SK-N-SH treated with all-trans-retinoic acid at 6 μM for 48 hours (cell line): Measurements from ENCODE around the gene CCL16.

Source experiments
- ATAC-seq: fragments of 200-7000 bp; cut with Tn5 transposase; 3 replicates; pipeline ENCODE4 v1.9.1; 2020; ENCODE audit warnings: mild to moderate bottlenecking, moderate library complexity
- ARNTL ChIP-seq: fragments of 450-650 bp; formaldehyde crosslinking; IDR thresholded peaks from 2 replicates; pipeline ENCODE4 v1.5.0; 2020; ENCODE audit warnings: low read depth, mild to moderate bottlenecking, moderate library complexity, borderline replicate concordance
- BACH2 ChIP-seq: fragments of 250-450 bp; sonication (Bioruptor Pico); IDR thresholded peaks from 2 replicates; pipeline ENCODE4 v1.9.0; 2021; ENCODE audit warnings: mild to moderate bottlenecking, borderline replicate concordance
- CSDC2 ChIP-seq: fragments of 250-450 bp; sonication (Bioruptor Pico); IDR thresholded peaks from 2 replicates; pipeline ENCODE4 v1.5.0; 2020; ENCODE audit warnings: mild to moderate bottlenecking, moderate library complexity
- ESRRG ChIP-seq: fragments of 250-450 bp; sonication (Bioruptor Pico); IDR thresholded peaks from 2 replicates; pipeline ENCODE4 v1.6.1; 2021; ENCODE audit warnings: mild to moderate bottlenecking
- GLIS3 ChIP-seq: fragments of 250-450 bp; sonication (Bioruptor Pico); IDR thresholded peaks from 2 replicates; pipeline ENCODE4 v1.5.0; 2020; ENCODE audit warnings: mild to moderate bottlenecking, moderate library complexity
- ISL1 ChIP-seq: fragments of 250-450 bp; sonication (Bioruptor Pico); IDR thresholded peaks from 2 replicates; pipeline ENCODE4 v2.1.2; 2022; ENCODE audit warnings: mild to moderate bottlenecking, moderate library complexity
- OSR1 ChIP-seq: fragments of 250-450 bp; sonication (Bioruptor Pico); IDR thresholded peaks from 2 replicates; pipeline ENCODE4 v1.8.0; 2022; ENCODE audit warnings: moderate library complexity, mild to moderate bottlenecking, inconsistent platforms
- PPARA ChIP-seq: fragments of 250-450 bp; sonication (Bioruptor Pico); IDR thresholded peaks from 2 replicates; pipeline ENCODE4 v1.5.0; 2020; ENCODE audit warnings: mild to moderate bottlenecking, borderline replicate concordance
- RARB ChIP-seq: fragments of 250-450 bp; sonication (Bioruptor Pico); IDR thresholded peaks from 2 replicates; pipeline ENCODE4 v1.8.0; 2021; ENCODE audit warnings: mild to moderate bottlenecking, moderate library complexity
- SNAI2 ChIP-seq: fragments of 250-450 bp; sonication (Bioruptor Pico); IDR thresholded peaks from 2 replicates; pipeline ENCODE4 v1.5.0; 2020; ENCODE audit warnings: mild to moderate bottlenecking, moderate library complexity
- TCF4 ChIP-seq: fragments of 250-450 bp; sonication (Bioruptor Pico); IDR thresholded peaks from 2 replicates; pipeline ENCODE4 v1.8.0; 2021; ENCODE audit warnings: mild to moderate bottlenecking, moderate library complexity, borderline replicate concordance
- TOX ChIP-seq: fragments of 250-450 bp; sonication (Bioruptor Pico); IDR thresholded peaks from 2 replicates; pipeline ENCODE4 v1.8.0; 2021; ENCODE audit warnings: mild to moderate bottlenecking, moderate library complexity, borderline replicate concordance
- ZC3H10 ChIP-seq: fragments of 250-450 bp; sonication (Bioruptor Pico); IDR thresholded peaks from 2 replicates; pipeline ENCODE4 v1.5.1; 2021; ENCODE audit warnings: mild to moderate bottlenecking, moderate library complexity
- ZFP3 ChIP-seq: fragments of 250-450 bp; sonication (Bioruptor Pico); IDR thresholded peaks from 2 replicates; pipeline ENCODE4 v1.5.0; 2020; ENCODE audit warnings: mild to moderate bottlenecking, moderate library complexity
- ZFP30 ChIP-seq: fragments of 450-650 bp; formaldehyde crosslinking; IDR thresholded peaks from 2 replicates; pipeline ENCODE4 v1.5.0; 2022; ENCODE audit warnings: mild to moderate bottlenecking, moderate library complexity
- ZNF565 ChIP-seq: fragments of 450-650 bp; formaldehyde crosslinking; conservative IDR thresholded peaks from 2 replicates; pipeline ENCODE4 v1.5.0; 2020; ENCODE audit warnings: low read depth, mild to moderate bottlenecking, moderate library complexity
- ZNF8 ChIP-seq: fragments of 450-650 bp; formaldehyde crosslinking; IDR thresholded peaks from 2 replicates; pipeline ENCODE4 v1.5.0; 2020; ENCODE audit warnings: mild to moderate bottlenecking, moderate library complexity
- TF ChIP-seq, protein P1 (sequence below): fragments of 250-450 bp; sonication (Bioruptor Pico); IDR thresholded peaks from 2 replicates; pipeline ENCODE4 v1.8.0; 2020; ENCODE audit warnings: mild to moderate bottlenecking, moderate library complexity, borderline replicate concordance
- TF ChIP-seq, protein P2 (sequence below): fragments of 250-450 bp; sonication (Bioruptor Pico); IDR thresholded peaks from 2 replicates; pipeline ENCODE4 v1.5.1; 2020; ENCODE audit warnings: low read depth, mild to moderate bottlenecking, moderate library complexity
- TF ChIP-seq, protein P3 (sequence below): fragments of 250-450 bp; sonication (Bioruptor Pico); IDR thresholded peaks from 2 replicates; pipeline ENCODE4 v1.5.0; 2020; ENCODE audit warnings: mild to moderate bottlenecking, moderate library complexity
- TF ChIP-seq, protein P4 (sequence below): fragments of 250-450 bp; sonication (Bioruptor Pico); IDR thresholded peaks from 2 replicates; pipeline ENCODE4 v1.5.1; 2021; ENCODE audit warnings: mild to moderate bottlenecking, moderate library complexity

Gene CCL16, protein sequence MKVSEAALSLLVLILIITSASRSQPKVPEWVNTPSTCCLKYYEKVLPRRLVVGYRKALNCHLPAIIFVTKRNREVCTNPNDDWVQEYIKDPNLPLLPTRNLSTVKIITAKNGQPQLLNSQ

DNA sequence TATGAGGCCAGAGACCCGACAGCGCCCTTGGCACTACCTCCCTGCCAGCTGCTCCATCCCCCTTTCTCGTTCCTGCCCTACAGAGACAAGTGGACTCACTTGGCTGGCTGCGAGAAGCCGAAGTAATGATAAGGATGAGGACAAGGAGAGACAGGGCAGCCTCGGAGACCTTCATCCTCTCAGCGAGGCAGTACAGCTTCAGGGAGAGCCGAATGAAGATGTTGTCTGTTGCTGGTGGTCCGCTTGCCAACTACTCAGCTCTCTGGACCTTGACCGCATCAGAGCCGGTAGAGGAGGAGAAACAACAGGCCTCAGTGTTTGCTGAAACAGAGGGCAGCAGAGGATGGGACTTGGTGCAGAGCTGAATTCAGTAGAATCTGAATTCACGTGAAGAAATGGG, at the start of gene CCL16:
TSS of gene CCL16 (minus strand) at position 252 of the 400 bp plus-strand sequence. CDS start at position 175, 77 bp downstream.
- no peak for ATAC-seq
- TF ChIP-seq, protein P1, sequence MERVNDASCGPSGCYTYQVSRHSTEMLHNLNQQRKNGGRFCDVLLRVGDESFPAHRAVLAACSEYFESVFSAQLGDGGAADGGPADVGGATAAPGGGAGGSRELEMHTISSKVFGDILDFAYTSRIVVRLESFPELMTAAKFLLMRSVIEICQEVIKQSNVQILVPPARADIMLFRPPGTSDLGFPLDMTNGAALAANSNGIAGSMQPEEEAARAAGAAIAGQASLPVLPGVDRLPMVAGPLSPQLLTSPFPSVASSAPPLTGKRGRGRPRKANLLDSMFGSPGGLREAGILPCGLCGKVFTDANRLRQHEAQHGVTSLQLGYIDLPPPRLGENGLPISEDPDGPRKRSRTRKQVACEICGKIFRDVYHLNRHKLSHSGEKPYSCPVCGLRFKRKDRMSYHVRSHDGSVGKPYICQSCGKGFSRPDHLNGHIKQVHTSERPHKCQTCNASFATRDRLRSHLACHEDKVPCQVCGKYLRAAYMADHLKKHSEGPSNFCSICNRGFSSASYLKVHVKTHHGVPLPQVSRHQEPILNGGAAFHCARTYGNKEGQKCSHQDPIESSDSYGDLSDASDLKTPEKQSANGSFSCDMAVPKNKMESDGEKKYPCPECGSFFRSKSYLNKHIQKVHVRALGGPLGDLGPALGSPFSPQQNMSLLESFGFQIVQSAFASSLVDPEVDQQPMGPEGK (CRISPR knock-in tag): no peak
- no peak for TF ChIP-seq OSR1 (CRISPR knock-in tag)
- TF ChIP-seq ZC3H10: no peak
- TF ChIP-seq CSDC2 (CRISPR knock-in tag): no peak
- TF ChIP-seq TOX: no peak

DNA sequence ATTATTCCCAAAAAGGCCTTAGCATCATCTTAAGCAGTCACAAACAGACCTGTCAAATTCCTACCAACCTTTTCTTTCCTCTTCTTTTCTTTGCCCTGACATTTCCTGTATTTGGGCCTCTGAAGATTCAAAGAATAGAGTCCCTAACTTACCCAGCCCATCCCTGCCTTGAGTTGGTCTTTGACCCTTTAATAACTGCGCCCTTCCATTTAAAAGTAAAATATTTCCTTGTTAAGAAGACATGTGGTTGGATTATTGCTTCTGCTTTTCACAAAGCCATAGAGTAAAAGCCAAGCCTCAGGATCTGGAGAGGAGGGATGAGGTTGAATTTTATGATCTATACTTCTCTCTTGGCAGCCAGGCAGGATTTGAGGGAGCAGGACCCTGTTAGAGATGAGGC, 49.7 kb upstream of the CCL16 start:
- TF ChIP-seq ZFP3 (CRISPR knock-in tag) (no peak), TOX (no peak), BACH2 (no peak), ISL1 (CRISPR knock-in tag) (no peak), ESRRG (CRISPR knock-in tag) (no peak), RARB (CRISPR knock-in tag) (no peak), SNAI2 (CRISPR knock-in tag) (no peak), ZNF565 (CRISPR knock-in tag) (no peak)
- TF ChIP-seq, all 23 proteins: peak for 0
- no peak for ATAC-seq

DNA sequence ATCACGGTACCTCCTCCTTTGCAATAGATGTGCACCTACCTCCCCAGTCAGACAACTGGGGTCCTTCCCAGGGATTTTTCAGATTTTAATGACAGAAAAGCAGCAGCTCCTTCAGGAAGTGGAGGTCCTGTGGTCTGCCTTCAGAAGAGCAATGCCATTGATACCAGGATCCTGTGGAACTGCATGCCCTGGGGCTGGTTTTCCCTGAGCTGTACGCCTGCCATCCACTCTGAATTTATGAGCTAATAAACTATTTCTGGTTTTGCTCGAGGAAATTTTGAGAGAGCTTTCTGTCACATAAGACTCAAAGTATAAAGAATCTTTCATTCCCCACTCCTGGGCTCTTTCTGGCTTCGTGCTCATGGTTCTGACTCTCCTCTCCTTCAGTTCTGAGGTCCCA, 46.5 kb upstream of the CCL16 start:
- ATAC-seq: no peak
- TF ChIP-seq, protein P2, sequence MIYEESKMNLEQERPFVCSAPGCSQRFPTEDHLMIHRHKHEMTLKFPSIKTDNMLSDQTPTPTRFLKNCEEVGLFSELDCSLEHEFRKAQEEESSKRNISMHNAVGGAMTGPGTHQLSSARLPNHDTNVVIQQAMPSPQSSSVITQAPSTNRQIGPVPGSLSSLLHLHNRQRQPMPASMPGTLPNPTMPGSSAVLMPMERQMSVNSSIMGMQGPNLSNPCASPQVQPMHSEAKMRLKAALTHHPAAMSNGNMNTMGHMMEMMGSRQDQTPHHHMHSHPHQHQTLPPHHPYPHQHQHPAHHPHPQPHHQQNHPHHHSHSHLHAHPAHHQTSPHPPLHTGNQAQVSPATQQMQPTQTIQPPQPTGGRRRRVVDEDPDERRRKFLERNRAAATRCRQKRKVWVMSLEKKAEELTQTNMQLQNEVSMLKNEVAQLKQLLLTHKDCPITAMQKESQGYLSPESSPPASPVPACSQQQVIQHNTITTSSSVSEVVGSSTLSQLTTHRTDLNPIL (CRISPR knock-in tag): no peak
- TF ChIP-seq ZNF8 (CRISPR knock-in tag) (no peak), ZFP30 (CRISPR knock-in tag) (no peak), PPARA (CRISPR knock-in tag) (no peak), BACH2 (no peak), RARB (CRISPR knock-in tag) (no peak), GLIS3 (CRISPR knock-in tag) (no peak), TOX (no peak), SNAI2 (CRISPR knock-in tag) (no peak), ZFP3 (CRISPR knock-in tag) (no peak), ESRRG (CRISPR knock-in tag) (no peak), ZNF565 (CRISPR knock-in tag) (no peak), OSR1 (CRISPR knock-in tag) (no peak), CSDC2 (CRISPR knock-in tag) (no peak)
- TF ChIP-seq, protein P1 (CRISPR knock-in tag): no peak
- TF ChIP-seq, protein P3, sequence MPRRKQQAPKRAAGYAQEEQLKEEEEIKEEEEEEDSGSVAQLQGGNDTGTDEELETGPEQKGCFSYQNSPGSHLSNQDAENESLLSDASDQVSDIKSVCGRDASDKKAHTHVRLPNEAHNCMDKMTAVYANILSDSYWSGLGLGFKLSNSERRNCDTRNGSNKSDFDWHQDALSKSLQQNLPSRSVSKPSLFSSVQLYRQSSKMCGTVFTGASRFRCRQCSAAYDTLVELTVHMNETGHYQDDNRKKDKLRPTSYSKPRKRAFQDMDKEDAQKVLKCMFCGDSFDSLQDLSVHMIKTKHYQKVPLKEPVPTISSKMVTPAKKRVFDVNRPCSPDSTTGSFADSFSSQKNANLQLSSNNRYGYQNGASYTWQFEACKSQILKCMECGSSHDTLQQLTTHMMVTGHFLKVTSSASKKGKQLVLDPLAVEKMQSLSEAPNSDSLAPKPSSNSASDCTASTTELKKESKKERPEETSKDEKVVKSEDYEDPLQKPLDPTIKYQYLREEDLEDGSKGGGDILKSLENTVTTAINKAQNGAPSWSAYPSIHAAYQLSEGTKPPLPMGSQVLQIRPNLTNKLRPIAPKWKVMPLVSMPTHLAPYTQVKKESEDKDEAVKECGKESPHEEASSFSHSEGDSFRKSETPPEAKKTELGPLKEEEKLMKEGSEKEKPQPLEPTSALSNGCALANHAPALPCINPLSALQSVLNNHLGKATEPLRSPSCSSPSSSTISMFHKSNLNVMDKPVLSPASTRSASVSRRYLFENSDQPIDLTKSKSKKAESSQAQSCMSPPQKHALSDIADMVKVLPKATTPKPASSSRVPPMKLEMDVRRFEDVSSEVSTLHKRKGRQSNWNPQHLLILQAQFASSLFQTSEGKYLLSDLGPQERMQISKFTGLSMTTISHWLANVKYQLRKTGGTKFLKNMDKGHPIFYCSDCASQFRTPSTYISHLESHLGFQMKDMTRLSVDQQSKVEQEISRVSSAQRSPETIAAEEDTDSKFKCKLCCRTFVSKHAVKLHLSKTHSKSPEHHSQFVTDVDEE: no peak

DNA sequence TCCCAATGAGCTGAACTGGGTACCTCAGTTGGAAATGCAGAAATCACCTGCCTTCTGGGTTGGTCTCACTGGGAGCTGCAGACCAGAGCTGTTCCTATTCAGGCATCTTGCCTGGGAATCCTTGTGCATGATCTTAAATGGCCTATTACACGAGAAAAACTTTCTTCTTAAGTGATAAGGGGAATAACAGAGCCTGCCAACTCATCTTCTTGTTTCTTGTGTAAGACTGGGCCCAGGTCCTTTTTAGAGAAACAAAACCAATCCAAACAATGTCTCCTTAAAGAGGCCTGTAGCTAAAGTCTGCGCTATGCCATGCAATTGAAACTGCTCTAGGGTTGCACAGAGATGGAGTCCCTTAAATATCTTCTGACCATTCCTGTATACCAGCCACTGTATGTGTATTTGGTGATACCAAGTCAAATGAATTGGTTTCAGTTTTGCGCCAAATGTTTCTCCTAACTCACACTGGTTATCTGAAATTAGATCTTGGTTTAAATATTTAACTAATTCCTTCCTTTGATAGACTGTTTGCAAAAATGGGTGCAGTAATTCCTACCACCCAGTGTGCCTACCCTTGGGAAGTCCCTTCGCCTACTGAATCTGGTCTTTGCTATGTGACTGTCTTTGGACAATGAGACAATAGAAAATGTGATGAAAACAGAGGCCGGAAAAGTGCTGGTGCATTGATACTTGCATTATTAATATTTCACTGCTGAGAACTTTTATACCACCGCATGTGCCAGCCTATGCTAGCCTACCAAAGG, 43.0 kb upstream of the CCL16 start:
- TF ChIP-seq PPARA (CRISPR knock-in tag): no peak
- no peak for TF ChIP-seq ZNF565 (CRISPR knock-in tag)
- TF ChIP-seq ZC3H10: no peak
- TF ChIP-seq RARB (CRISPR knock-in tag): no peak
- TF ChIP-seq, protein P1 (CRISPR knock-in tag): no peak
- no peak for TF ChIP-seq BACH2
- no peak for TF ChIP-seq ZNF8 (CRISPR knock-in tag)
- TF ChIP-seq TCF4: no peak
- no peak for TF ChIP-seq ARNTL (CRISPR knock-in tag)
- TF ChIP-seq, protein P4, sequence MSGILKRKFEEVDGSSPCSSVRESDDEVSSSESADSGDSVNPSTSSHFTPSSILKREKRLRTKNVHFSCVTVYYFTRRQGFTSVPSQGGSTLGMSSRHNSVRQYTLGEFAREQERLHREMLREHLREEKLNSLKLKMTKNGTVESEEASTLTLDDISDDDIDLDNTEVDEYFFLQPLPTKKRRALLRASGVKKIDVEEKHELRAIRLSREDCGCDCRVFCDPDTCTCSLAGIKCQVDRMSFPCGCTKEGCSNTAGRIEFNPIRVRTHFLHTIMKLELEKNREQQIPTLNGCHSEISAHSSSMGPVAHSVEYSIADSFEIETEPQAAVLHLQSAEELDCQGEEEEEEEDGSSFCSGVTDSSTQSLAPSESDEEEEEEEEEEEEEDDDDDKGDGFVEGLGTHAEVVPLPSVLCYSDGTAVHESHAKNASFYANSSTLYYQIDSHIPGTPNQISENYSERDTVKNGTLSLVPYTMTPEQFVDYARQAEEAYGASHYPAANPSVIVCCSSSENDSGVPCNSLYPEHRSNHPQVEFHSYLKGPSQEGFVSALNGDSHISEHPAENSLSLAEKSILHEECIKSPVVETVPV: no peak
- TF ChIP-seq ISL1 (CRISPR knock-in tag): no peak
- TF ChIP-seq ZFP3 (CRISPR knock-in tag): no peak
- no peak for TF ChIP-seq CSDC2 (CRISPR knock-in tag)
- TF ChIP-seq SNAI2 (CRISPR knock-in tag): no peak
- no peak for ATAC-seq
